Mesenchymal stem cell (in vitro differentiated cells and primary cell): Measurements from ENCODE around the gene POP7.

Source experiments
- DNase-seq: peaks from one replicate; pipeline ENCODE4 v3.0.0-alpha.2; 2013
- H2AFZ ChIP-seq: one replicate; pipeline ENCODE4 v1.6.1; 2013; ENCODE audit warnings: low read depth, mild to moderate bottlenecking, control low read depth, inconsistent platforms, low read length, moderate library complexity
- H2AK5ac ChIP-seq: 2 replicates; pipeline ENCODE4 v1.6.1; 2013; ENCODE audit warnings: low read length, moderate library complexity, mild to moderate bottlenecking, inconsistent platforms; ENCODE audit not compliant: severe bottlenecking
- H2BK120ac ChIP-seq: one replicate; pipeline ENCODE4 v1.6.1; 2013; ENCODE audit warnings: low read depth, mild to moderate bottlenecking, inconsistent platforms, low read length, moderate library complexity
- H2BK12ac ChIP-seq, 2 experiments: one replicate each; pipeline ENCODE4 v1.6.1; 2013; ENCODE audit warnings: inconsistent platforms in 2 of 2, low read length in 2 of 2, mild to moderate bottlenecking in 2 of 2, moderate library complexity in 2 of 2, control low read depth in 1 of 2
- H2BK15ac ChIP-seq: one replicate; pipeline ENCODE4 v1.6.1; 2013; ENCODE audit warnings: mild to moderate bottlenecking, low read depth, inconsistent platforms; ENCODE audit not compliant: poor library complexity, severe bottlenecking
- H2BK5ac ChIP-seq: 2 replicates; pipeline ENCODE4 v1.6.1; 2013; ENCODE audit warnings: low read depth, mild to moderate bottlenecking, low read length, control low read depth, inconsistent platforms; ENCODE audit not compliant: poor library complexity, severe bottlenecking
- H3K14ac ChIP-seq, 2 experiments: one replicate each; pipeline ENCODE4 v1.6.1; 2013; ENCODE audit warnings: inconsistent platforms in 2 of 2, low read length in 2 of 2, control low read depth in 1 of 2, mild to moderate bottlenecking in 1 of 2, moderate library complexity in 1 of 2
- H3K18ac ChIP-seq, 2 experiments: one replicate each; pipeline ENCODE4 v1.6.1; 2013; ENCODE audit warnings: inconsistent platforms in 2 of 2, low read length in 2 of 2, control low read depth in 1 of 2, low read depth in 1 of 2, mild to moderate bottlenecking in 1 of 2
- H3K23ac ChIP-seq, 2 experiments: one replicate each; pipeline ENCODE4 v1.6.1; 2013; ENCODE audit warnings: inconsistent platforms in 2 of 2, low read length in 2 of 2, mild to moderate bottlenecking in 2 of 2, moderate library complexity in 2 of 2, control low read depth in 1 of 2
- H3K27ac ChIP-seq: 2 replicates; pipeline ENCODE4 v1.5.1; 2013; ENCODE audit warnings: mild to moderate bottlenecking, moderate library complexity, low read length, control low read depth, inconsistent platforms; ENCODE audit not compliant: poor library complexity, severe bottlenecking
- H3K27me3 ChIP-seq, 2 experiments: 2 replicates each; pipeline versions ENCODE4 v1.6.1 to v1.7.0; 2013; ENCODE audit warnings: low read length in 2 of 2, mild to moderate bottlenecking in 2 of 2, moderate library complexity in 2 of 2, control low read depth in 1 of 2, inconsistent platforms in 1 of 2; ENCODE audit not compliant: control insufficient read depth in 1 of 2, insufficient read depth in 1 of 2
- H3K36me3 ChIP-seq, 2 experiments: 2 replicates each; pipeline versions ENCODE4 v1.6.1 to v1.7.0; 2013; ENCODE audit warnings: low read length in 2 of 2, control low read depth in 1 of 2, inconsistent platforms in 1 of 2, low read depth in 1 of 2, mild to moderate bottlenecking in 1 of 2; ENCODE audit not compliant: insufficient read depth in 2 of 2, control insufficient read depth in 1 of 2
- H3K4ac ChIP-seq, 2 experiments: one replicate each; pipeline ENCODE4 v1.6.1; 2013; ENCODE audit warnings: inconsistent platforms in 2 of 2, low read length in 2 of 2, mild to moderate bottlenecking in 2 of 2, moderate library complexity in 2 of 2, control low read depth in 1 of 2, low read depth in 1 of 2
- H3K4me1 ChIP-seq: 2 replicates; pipeline ENCODE4 v1.6.1; 2013; ENCODE audit warnings: low read depth, low read length, control low read depth; ENCODE audit not compliant: control insufficient read depth, insufficient read depth
- H3K4me2 ChIP-seq: 2 replicates; pipeline ENCODE4 v1.6.1; 2013; ENCODE audit warnings: low read length, mild to moderate bottlenecking, inconsistent platforms; ENCODE audit not compliant: poor library complexity, severe bottlenecking
- H3K4me3 ChIP-seq, 2 experiments: 2 replicates each; pipeline versions ENCODE4 v1.5.1 to v1.7.0; 2013; ENCODE audit warnings: low read length in 2 of 2, mild to moderate bottlenecking in 2 of 2, control low read depth in 1 of 2, low read depth in 1 of 2; ENCODE audit not compliant: insufficient read depth in 1 of 2
- H3K79me1 ChIP-seq: replicated peaks from 2 replicates; pipeline ENCODE4 v1.6.1; 2013; ENCODE audit warnings: mild to moderate bottlenecking, control low read depth, low read length, inconsistent platforms; ENCODE audit not compliant: poor library complexity, severe bottlenecking
- H3K9ac ChIP-seq: 2 replicates; pipeline ENCODE4 v1.7.0; 2013; ENCODE audit warnings: mild to moderate bottlenecking, low read length, moderate library complexity
- H3K9me3 ChIP-seq: 2 replicates; pipeline ENCODE4 v1.7.0; 2013; ENCODE audit warnings: mild to moderate bottlenecking, low read length; ENCODE audit not compliant: control insufficient read depth
- H4K8ac ChIP-seq: one replicate; pipeline ENCODE4 v1.6.1; 2013; ENCODE audit warnings: inconsistent platforms, mild to moderate bottlenecking, low read length, moderate library complexity
- H4K91ac ChIP-seq: one replicate; pipeline ENCODE4 v1.6.1; 2013; ENCODE audit warnings: mild to moderate bottlenecking, low read length, inconsistent platforms
- WGBS: methylation state at CpG from one replicate; pipeline ENCODE4 v1.1.7; 2013; ENCODE audit warnings: mixed read lengths; 5-methylcytosine and 5-hydroxymethylcytosine counted together

The POP7 gene

DNA sequence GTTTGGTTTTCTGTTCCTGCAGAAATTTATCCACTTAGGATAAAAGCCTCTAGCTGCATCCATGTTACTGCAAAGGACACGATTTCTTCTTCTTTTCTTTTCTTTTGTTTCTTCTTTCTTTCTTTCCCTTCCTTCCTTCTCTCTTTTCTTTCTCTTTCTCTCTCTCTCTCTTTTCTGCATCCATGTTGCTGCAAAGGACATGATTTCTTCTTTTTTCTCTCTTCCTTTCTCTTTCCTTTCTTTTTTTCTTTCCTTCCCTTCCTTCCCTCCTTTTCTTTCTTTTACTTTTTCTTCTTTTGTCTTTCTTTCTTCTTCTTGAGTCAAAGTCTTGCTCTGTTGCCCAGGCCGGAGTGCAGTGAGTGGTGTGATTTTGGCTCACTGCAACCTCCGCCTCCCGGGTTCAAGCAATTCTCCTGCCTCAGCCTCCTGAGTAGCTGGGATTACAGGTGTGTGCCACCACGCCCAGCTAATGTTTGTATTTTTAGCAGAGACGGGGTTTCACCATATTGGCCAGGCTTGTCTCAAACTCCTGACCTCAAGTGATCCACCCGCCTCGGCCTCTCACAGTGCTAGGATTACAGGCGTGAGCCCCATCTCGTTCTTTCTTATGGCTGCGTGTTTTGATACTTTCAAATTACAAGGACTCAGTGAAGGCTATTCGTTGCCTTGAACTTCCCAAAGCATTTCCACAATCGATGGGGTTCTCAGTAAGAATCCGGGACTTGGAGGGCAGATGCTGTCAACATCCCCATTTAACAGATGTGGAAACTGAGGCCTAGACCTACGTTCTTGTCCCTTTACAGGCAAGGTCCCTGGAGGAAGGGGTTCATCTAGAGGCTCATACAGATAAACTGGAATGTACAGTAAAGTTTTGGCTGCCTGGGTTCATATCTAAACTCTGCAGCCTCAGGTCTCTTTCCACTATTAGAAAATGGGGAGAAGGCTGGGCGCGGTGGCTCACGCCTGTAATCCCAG lies 34.3 kb upstream of the POP7 start:
- Histone ChIP-seq H2BK12ac (no peak overlapping the region), H3K36me3 (peaks cover 3 to 4% of the 10 kb centered on the region in 2 experiments), H3K9ac (no peak overlapping the region), H4K8ac (no peak overlapping the region), H3K79me1 (no peaks in the 10 kb centered on the region), H3K4ac (no peak overlapping the region), H3K23ac (no peak overlapping the region), H4K91ac (no peak overlapping the region), H2AK5ac (no peak overlapping the region), H3K4me1 (peaks cover 8% of the 10 kb centered on the region), H3K4me2 (no peak overlapping the region), H2BK120ac (no peak overlapping the region), H2BK5ac (no peak overlapping the region), H2AFZ (no peak overlapping the region), H3K4me3 (no peak overlapping the region), H3K14ac (no peak overlapping the region), H3K27me3 (no peaks in the 10 kb centered on the region), H2BK15ac (no peak overlapping the region), H3K27ac (no peak overlapping the region), H3K9me3 (no peaks in the 10 kb centered on the region), H3K18ac (no peak overlapping the region)
- WGBS, result 91% methylated on average over 18 of the region's 18 CpGs
- DNase-seq, result no peak

DNA sequence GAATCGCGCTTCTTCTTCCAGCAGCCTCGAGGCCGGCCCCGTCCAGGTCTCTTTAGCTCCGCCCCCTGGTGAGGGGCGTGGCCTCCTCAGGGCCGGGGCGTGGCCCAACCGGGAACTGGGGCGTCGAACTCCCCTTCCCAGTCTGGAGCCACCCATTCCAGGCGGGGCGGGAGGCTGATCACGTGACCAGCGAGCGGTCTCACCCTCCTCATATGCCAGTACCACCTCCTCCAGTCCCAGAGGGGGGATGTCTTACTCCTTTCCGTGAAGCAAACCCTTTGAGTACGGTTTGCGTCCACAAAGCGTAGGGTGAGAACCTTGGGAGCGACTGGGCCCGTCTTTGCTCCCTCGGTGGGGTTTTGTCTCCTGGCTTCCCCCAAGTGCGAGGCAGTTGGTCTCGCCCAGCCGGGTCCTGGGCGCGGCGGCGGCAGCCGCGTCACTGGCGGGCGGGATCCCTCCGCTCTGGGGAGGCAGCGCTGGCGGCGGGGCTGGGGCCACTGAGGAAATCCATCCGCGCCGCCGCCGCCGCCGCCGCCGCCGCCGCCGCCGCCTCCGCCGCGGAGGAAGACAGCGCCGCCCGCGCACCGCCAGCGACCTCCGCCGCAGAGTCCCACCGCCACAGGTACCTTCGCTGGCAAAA lies 32.5 kb upstream of the POP7 start, which contains the start of gene GNB2:
TSS of gene GNB2 (plus strand) at position 439 of the 640 bp plus-strand sequence. CDS start 2,526 bp downstream, outside the sequence.
- WGBS, result under 1% methylated on average over 38 of the region's 65 CpGs
- Histone ChIP-seq H3K4me1 (peaks cover 10% of the 10 kb centered on the region), H3K23ac (peak within 1 kb of the TSS in 1 of 2 experiments; percentile 85), H3K27me3 (no peaks in the 10 kb centered on the region), H2AFZ (no peak within 1 kb of the TSS), H3K36me3 (peaks cover 21 to 22% of the 10 kb centered on the region in 2 experiments), H2BK120ac (peak within 1 kb of the TSS; percentile 96), H2BK12ac (peak within 1 kb of the TSS; percentile 75 to 83), H3K9ac (peak within 1 kb of the TSS; percentile 99), H3K14ac (peak within 1 kb of the TSS; percentile 82 to 95), H3K18ac (peak within 1 kb of the TSS; percentile 85 to 97), H3K9me3 (no peaks in the 10 kb centered on the region), H3K4ac (peak within 1 kb of the TSS; percentile 95 to 98), H2BK15ac (peak within 1 kb of the TSS; percentile 60), H4K91ac (peak within 1 kb of the TSS; percentile 98), H3K79me1 (peaks cover 8% of the 10 kb centered on the region), H3K4me2 (peak within 1 kb of the TSS; percentile 88), H2BK5ac (peak within 1 kb of the TSS; percentile 98), H3K4me3 (peak within 1 kb of the TSS; percentile 82 to 89), H4K8ac (peak within 1 kb of the TSS; percentile 99), H3K27ac (peak within 1 kb of the TSS; percentile 99), H2AK5ac (no peak within 1 kb of the TSS)
- DNase-seq, result peak; percentile 99

DNA sequence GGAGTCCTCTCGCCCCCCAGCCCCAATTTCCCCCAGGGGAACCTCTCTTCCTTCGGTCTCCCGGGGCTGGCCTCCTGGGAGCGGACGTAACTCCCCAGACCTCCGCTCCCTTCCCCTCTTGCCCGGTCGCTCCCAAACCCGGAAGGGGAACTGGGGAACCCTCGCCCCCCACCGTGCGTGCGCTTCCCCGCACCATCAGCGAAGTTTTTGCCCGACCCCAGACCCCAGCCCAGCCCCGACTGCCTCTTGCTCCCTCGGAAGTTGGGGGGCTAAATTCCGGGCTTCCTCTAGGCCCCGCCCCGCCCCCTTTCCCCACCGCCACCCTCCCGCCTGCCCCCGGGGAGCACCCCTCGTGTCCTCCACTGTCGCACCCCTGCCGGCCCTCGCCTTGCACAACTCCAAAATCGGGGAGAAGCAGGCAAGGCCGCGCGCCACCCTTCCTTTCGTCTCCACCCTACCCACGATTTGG lies 31.9 kb upstream of the POP7 start:
- Histone ChIP-seq H2BK12ac (peak overlapping the region in 1 of 2 experiments; percentile 17), H2AK5ac (no peak overlapping the region), H2BK120ac (peak overlapping the region; percentile 96), H3K36me3 (peaks cover 26 to 28% of the 10 kb centered on the region in 2 experiments), H3K4me2 (peak overlapping the region; percentile 84), H3K27me3 (no peaks in the 10 kb centered on the region), H3K27ac (peak overlapping the region; percentile 81), H3K4me3 (peak overlapping the region; percentile 82 to 89), H3K79me1 (peaks cover 11% of the 10 kb centered on the region), H3K18ac (peak overlapping the region; percentile 85 to 93), H3K9ac (peak overlapping the region; percentile 96), H2BK5ac (peak overlapping the region; percentile 91), H2AFZ (no peak overlapping the region), H3K14ac (peak overlapping the region; percentile 82 to 95), H3K23ac (peak overlapping the region in 1 of 2 experiments; percentile 85), H4K91ac (peak overlapping the region; percentile 95), H3K4ac (peak overlapping the region; percentile 95), H2BK15ac (peak overlapping the region; percentile 60), H3K9me3 (no peaks in the 10 kb centered on the region), H4K8ac (peak overlapping the region; percentile 87), H3K4me1 (peaks cover 10% of the 10 kb centered on the region)
- no peak for DNase-seq
- WGBS, result 0% methylated on average over 30 of the region's 34 CpGs
